ENCODE measurements around the gene MIGA2. TPM values are rescaled to one million over a fixed set of nuclear protein-coding genes. Genes with fewer than 3 reads are reported as not detected.

The MIGA2 gene
- polyA plus RNA-seq, 1 experiment = 23.7 TPM

- POLR2A ChIA-PET = no interaction called here
- CTCF ChIA-PET = interaction anchor here (1.0 kb wide), 1 partner anchor 15 kb away, joined by 3 read pairs; no protein-coding TSS in a partner anchor
- TF ChIP-seq, protein P1, sequence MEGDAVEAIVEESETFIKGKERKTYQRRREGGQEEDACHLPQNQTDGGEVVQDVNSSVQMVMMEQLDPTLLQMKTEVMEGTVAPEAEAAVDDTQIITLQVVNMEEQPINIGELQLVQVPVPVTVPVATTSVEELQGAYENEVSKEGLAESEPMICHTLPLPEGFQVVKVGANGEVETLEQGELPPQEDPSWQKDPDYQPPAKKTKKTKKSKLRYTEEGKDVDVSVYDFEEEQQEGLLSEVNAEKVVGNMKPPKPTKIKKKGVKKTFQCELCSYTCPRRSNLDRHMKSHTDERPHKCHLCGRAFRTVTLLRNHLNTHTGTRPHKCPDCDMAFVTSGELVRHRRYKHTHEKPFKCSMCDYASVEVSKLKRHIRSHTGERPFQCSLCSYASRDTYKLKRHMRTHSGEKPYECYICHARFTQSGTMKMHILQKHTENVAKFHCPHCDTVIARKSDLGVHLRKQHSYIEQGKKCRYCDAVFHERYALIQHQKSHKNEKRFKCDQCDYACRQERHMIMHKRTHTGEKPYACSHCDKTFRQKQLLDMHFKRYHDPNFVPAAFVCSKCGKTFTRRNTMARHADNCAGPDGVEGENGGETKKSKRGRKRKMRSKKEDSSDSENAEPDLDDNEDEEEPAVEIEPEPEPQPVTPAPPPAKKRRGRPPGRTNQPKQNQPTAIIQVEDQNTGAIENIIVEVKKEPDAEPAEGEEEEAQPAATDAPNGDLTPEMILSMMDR (IDR thresholded peaks at IDR 0.05; ENCODE audit: insufficient read depth, low read depth, low read length) = no peak
- DNase-seq (ENCODE audit: low read depth) = no peak
- H3K36me3 ChIP-seq (ENCODE audit: control insufficient read depth, insufficient read depth, low read length) = peaks cover 30% of the 10 kb centered on the region
- no peak overlapping the region for H3K4me3 ChIP-seq (ENCODE audit: low read depth, low read length)
- H3K27me3 ChIP-seq (ENCODE audit: control insufficient read depth, insufficient read depth, low read length) = no peaks in the 10 kb centered on the region
These were observed 24.7 kb upstream of the MIGA2 start for GRCh38 chr9:129011761-129012181.

DNA sequence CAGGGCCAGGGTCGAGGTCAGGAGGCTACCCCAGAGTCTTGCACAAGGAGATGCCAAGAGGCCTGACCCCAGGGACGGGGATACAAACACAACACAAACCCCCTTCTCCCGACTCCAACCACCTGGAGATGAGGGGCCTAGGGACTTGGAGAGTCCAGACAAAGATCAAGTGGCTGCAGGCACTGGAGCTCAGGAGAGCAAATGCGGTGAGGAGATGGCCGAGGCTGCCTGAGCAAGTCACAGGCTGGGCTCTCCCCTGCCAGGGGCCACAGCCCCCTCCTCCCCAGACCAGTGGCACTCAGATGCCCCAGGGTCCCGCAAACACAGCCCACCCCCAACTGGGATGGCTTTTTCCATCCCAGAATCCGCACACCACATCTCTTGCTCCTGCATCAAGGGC, 24.1 kb upstream of the MIGA2 start:
- POLR2A ChIA-PET = no interaction called here

DNA sequence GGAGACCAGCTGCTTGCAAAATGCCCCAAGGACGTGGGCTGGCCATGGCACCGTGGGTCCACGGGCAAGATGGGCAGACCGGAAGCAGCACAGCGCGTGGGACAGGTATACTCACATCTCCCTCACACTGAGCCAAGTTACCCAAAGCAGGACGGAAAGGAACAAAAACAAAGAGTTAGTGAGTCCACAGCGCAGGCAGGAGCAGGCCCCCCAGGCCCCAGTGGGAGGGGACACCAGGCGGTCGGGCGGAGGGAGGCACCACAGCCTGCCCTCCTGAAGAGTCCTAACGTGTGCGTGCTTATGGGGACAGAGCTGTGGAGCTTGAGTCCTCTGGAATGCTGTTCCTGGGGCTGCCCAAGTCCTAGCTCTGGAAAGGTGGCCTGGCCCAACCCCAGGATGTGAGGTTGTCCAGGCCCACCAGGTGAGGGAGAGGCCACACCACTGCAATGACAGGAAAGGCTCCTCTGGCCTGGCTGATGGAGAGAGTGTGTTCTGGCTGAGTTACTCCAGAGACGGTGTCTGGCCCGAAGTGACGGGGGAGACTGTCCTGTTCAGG, 23.5 kb upstream of the MIGA2 start:
- Histone ChIP-seq H3K4me3 (ENCODE audit: low read depth, low read length) (no peak overlapping the region), H3K36me3 (ENCODE audit: control insufficient read depth, insufficient read depth, low read length) (peaks cover 28% of the 10 kb centered on the region), H3K27me3 (ENCODE audit: control insufficient read depth, insufficient read depth, low read length) (no peaks in the 10 kb centered on the region)
- no peak for DNase-seq (ENCODE audit: low read depth)
- CTCF ChIA-PET = interaction anchor here (1.0 to 1.5 kb wide), 3 partner anchors 14 to 149 kb away, joined by 3 to 5 read pairs (median 3); partner anchors contain the start of gene SH3GLB2
- TF ChIP-seq, protein P1 (IDR thresholded peaks at IDR 0.05; ENCODE audit: insufficient read depth, low read depth, low read length) = no peak
- POLR2A ChIA-PET = interaction anchor here (0.5 kb wide), 1 partner anchor 560 kb away, joined by 3 read pairs; no protein-coding TSS in a partner anchor

More for the DNA sequence above, 24.1 kb upstream of the MIGA2 start:
- DNase-seq (ENCODE audit: low read depth) = no peak
- CTCF ChIA-PET = interaction anchor here (1.0 to 1.5 kb wide), 2 partner anchors 15 to 17 kb away, joined by 3 to 5 read pairs; partner anchors contain the start of gene SH3GLB2
- peaks cover 28% of the 10 kb centered on the region for H3K36me3 ChIP-seq (ENCODE audit: control insufficient read depth, insufficient read depth, low read length)
- no peaks in the 10 kb centered on the region for H3K27me3 ChIP-seq (ENCODE audit: control insufficient read depth, insufficient read depth, low read length)
- TF ChIP-seq, protein P1 (IDR thresholded peaks at IDR 0.05; ENCODE audit: insufficient read depth, low read depth, low read length) = no peak
- no peak overlapping the region for H3K4me3 ChIP-seq (ENCODE audit: low read depth, low read length)

GRCh38 chr9:129013674-129014073, 22.8 kb upstream of the MIGA2 start:
- TF ChIP-seq, protein P1 (IDR thresholded peaks at IDR 0.05; ENCODE audit: insufficient read depth, low read depth, low read length) = no peak
- ChIA-PET POLR2A (interaction anchor here (0.5 kb wide), 1 partner anchor 559 kb away, joined by 3 read pairs; no protein-coding TSS in a partner anchor), CTCF (interaction anchor here (1.1 to 1.5 kb wide), 2 partner anchors 15 to 150 kb away, joined by 3 to 5 read pairs; partner anchors contain the start of gene SH3GLB2)
- H3K36me3 ChIP-seq (ENCODE audit: control insufficient read depth, insufficient read depth, low read length) = peaks cover 26% of the 10 kb centered on the region
- DNase-seq (ENCODE audit: low read depth) = no peak
- H3K27me3 ChIP-seq (ENCODE audit: control insufficient read depth, insufficient read depth, low read length) = no peaks in the 10 kb centered on the region
- H3K4me3 ChIP-seq (ENCODE audit: low read depth, low read length) = no peak overlapping the region

GRCh38 chr9:129014124-129014523, 22.3 kb upstream of the MIGA2 start:
- Histone ChIP-seq H3K27me3 (ENCODE audit: control insufficient read depth, insufficient read depth, low read length) (no peaks in the 10 kb centered on the region), H3K36me3 (ENCODE audit: control insufficient read depth, insufficient read depth, low read length) (peaks cover 25% of the 10 kb centered on the region), H3K4me3 (ENCODE audit: low read depth, low read length) (no peak overlapping the region)
- CTCF ChIA-PET = interaction anchor here (1.1 to 1.9 kb wide), 3 partner anchors 8 to 150 kb away, joined by 3 to 12 read pairs (median 5); partner anchors contain the start of gene SH3GLB2
- DNase-seq (ENCODE audit: low read depth) = no peak
- POLR2A ChIA-PET = no interaction called here
- TF ChIP-seq, protein P1 (IDR thresholded peaks at IDR 0.05; ENCODE audit: insufficient read depth, low read depth, low read length) = no peak
